Stimulated activated CD8-positive, alpha-beta memory T cell treated with anti-CD3 and anti-CD28 coated beads, Interleukin-4, amount 100 ng/mL, for 1 hour (primary cell): ENCODE results near the gene SFN.

Experiments
- DNase-seq, 2 donors: peaks; one replicate each; pipeline ENCODE4 v3.0.0-alpha.2; 2020; ENCODE audit warnings: low read depth in 2 of 2, low spot score in 1 of 2

SFN gene

DNA sequence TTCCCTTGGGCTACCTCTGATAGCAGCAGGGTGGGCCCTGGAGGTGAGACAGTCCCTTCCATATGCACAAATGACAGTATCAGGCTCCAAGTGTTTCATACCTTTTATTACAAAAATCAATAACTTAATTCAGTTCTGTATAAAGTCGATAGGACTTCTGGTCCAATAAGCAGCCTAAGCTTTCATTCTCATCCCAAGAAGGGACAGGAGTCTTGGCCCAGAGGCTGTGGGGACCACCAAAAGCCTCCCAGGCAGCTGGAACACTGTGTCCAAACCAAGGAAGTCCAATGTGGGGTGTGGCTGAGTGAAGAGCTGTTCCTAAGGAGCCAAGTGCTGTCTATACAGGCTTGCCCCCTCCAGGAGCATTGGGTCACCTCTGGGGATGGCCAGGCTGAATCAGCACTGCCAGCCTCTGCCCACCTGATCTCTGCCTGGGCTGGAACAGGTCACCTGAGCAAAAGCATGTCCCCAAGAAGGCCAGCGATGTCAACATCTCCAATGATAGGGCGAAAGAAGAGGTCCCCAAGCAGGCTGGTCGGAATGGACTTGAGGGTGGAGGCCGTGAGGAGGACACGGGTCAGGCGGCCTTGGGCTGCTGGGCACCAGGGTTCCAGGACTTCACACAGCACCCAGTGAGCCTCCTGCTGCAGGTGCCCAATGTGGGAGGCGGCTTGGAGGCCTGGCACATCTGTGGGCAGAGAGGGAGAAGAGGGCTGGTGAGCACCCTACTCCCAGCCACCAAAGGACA is 48.6 kb downstream of the SFN start:
- no peak for DNase-seq

DNA sequence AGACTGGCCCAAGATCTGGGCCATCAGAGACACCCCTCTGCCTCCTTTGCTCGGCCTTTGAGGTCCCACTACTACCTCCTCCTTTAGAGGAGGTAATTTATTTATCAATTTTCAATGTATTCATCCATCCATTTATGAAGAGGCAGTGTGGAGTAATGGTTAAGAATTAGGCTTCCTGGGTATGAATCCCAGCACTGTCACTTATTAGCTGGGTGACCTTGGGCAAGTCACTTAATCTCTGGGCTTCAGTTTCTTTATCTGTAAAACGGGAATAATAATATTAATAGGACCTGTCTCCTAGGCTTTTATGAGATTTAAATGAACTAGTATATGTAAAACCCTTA is 49.2 kb downstream of the SFN start:
- DNase-seq: no peak

DNA sequence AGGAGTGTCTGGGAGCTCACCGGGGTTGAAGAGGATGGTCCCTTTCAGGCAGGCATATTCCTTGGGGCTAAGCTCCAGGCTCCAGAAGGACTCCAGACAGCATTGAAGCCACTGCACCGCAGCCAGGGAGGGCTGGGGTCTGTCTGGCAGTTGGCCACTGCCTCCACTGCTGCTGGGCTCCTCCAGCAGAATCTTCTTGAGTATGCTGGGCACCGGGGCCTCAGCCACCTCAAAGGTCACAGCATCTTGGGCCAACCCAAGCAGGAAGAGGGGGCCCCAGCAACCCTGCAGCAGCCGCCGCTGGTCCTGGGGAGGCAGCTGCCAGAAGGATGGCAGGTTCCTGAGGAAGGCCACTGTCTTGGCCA is 50.4 kb downstream of the SFN start:
- no peak for DNase-seq
